Urinary bladder (tissue), 2 donors: ENCODE data around the gene DGLUCY. TPM values are rescaled to one million over a fixed set of nuclear protein-coding genes. Genes with fewer than 3 reads are reported as not detected.
A peak's percentile ranks its signal among the peaks of the same experiment; 100 is the strongest.

ENCODE experiments used
- polyA plus RNA-seq: library from polyadenylated mRNA; stranded (reverse); fragments of 200-250 nt; gene quantifications from one replicate; pipeline ENCODE4 v1.2.3, GENCODE V29; 2013
- small RNA-seq: library from RNA; depleted of rRNA; stranded (forward); fragments of <200 nt; gene quantifications from one replicate; pipeline ENCODE3, GENCODE V24; 2014
- total RNA-seq: library from RNA; depleted of rRNA; stranded (reverse); fragments of >200 nt; gene quantifications from one replicate; pipeline ENCODE4 v1.2.3, GENCODE V29; 2014
- donor health status: healthy.

The DGLUCY gene
- total and polyA plus RNA-seq, 2 donors = 44.6 to 55.9 TPM

Small RNA genes lying within 50 kb of the gene (small RNA-seq; reads per million reads assigned to genes)
- not detected for gene RNU7-30P
- gene SNORA11B = 0.68 reads per million, percentile 61 among the genes with 10 or more reads in this experiment

Other genes starting within 250 kb of the DGLUCY start
- gene RPS6KA5, start 53.4 kb upstream of the DGLUCY start, total RNA-seq = 19.8 TPM
- gene RPS6KA5, start 53.4 kb upstream of the DGLUCY start, polyA plus RNA-seq = 13.4 TPM
- 1.7 TPM for gene GPR68, start 130.6 kb downstream of the DGLUCY start, total RNA-seq
- gene GPR68, start 130.6 kb downstream of the DGLUCY start, polyA plus RNA-seq = 2.8 TPM